SK-N-SH treated with all-trans-retinoic acid at 6 μM for 48 hours (cell line): ENCODE data around the gene C22orf31.

ENCODE experiments used
- ATAC-seq: fragments of 200-7000 bp; cut with Tn5 transposase; 3 replicates; pipeline ENCODE4 v1.9.1; 2020; ENCODE audit warnings: mild to moderate bottlenecking, moderate library complexity
- ARNTL ChIP-seq: fragments of 450-650 bp; formaldehyde crosslinking; IDR thresholded peaks from 2 replicates; pipeline ENCODE4 v1.5.0; 2020; ENCODE audit warnings: low read depth, mild to moderate bottlenecking, moderate library complexity, borderline replicate concordance
- BACH2 ChIP-seq: fragments of 250-450 bp; sonication (Bioruptor Pico); IDR thresholded peaks from 2 replicates; pipeline ENCODE4 v1.9.0; 2021; ENCODE audit warnings: mild to moderate bottlenecking, borderline replicate concordance
- CREB5 ChIP-seq: fragments of 250-450 bp; sonication (Bioruptor Pico); IDR thresholded peaks from 2 replicates; pipeline ENCODE4 v1.5.1; 2020; ENCODE audit warnings: low read depth, mild to moderate bottlenecking, moderate library complexity
- CSDC2 ChIP-seq: fragments of 250-450 bp; sonication (Bioruptor Pico); IDR thresholded peaks from 2 replicates; pipeline ENCODE4 v1.5.0; 2020; ENCODE audit warnings: mild to moderate bottlenecking, moderate library complexity
- ESRRG ChIP-seq: fragments of 250-450 bp; sonication (Bioruptor Pico); IDR thresholded peaks from 2 replicates; pipeline ENCODE4 v1.6.1; 2021; ENCODE audit warnings: mild to moderate bottlenecking
- GLIS3 ChIP-seq: fragments of 250-450 bp; sonication (Bioruptor Pico); IDR thresholded peaks from 2 replicates; pipeline ENCODE4 v1.5.0; 2020; ENCODE audit warnings: mild to moderate bottlenecking, moderate library complexity
- ISL1 ChIP-seq: fragments of 250-450 bp; sonication (Bioruptor Pico); IDR thresholded peaks from 2 replicates; pipeline ENCODE4 v2.1.2; 2022; ENCODE audit warnings: mild to moderate bottlenecking, moderate library complexity
- OSR1 ChIP-seq: fragments of 250-450 bp; sonication (Bioruptor Pico); IDR thresholded peaks from 2 replicates; pipeline ENCODE4 v1.8.0; 2022; ENCODE audit warnings: moderate library complexity, mild to moderate bottlenecking, inconsistent platforms
- PATZ1 ChIP-seq: fragments of 250-450 bp; sonication (Bioruptor Pico); IDR thresholded peaks from 2 replicates; pipeline ENCODE4 v1.8.0; 2020; ENCODE audit warnings: mild to moderate bottlenecking, moderate library complexity, borderline replicate concordance
- POU6F1 ChIP-seq: fragments of 250-450 bp; sonication (Bioruptor Pico); IDR thresholded peaks from 2 replicates; pipeline ENCODE4 v1.8.0; 2021; ENCODE audit warnings: low read depth, mild to moderate bottlenecking, moderate library complexity, borderline replicate concordance
- RARB ChIP-seq: fragments of 250-450 bp; sonication (Bioruptor Pico); IDR thresholded peaks from 2 replicates; pipeline ENCODE4 v1.8.0; 2021; ENCODE audit warnings: mild to moderate bottlenecking, moderate library complexity
- SNAI2 ChIP-seq: fragments of 250-450 bp; sonication (Bioruptor Pico); IDR thresholded peaks from 2 replicates; pipeline ENCODE4 v1.5.0; 2020; ENCODE audit warnings: mild to moderate bottlenecking, moderate library complexity
- TCF4 ChIP-seq: fragments of 250-450 bp; sonication (Bioruptor Pico); IDR thresholded peaks from 2 replicates; pipeline ENCODE4 v1.8.0; 2021; ENCODE audit warnings: mild to moderate bottlenecking, moderate library complexity, borderline replicate concordance
- TOX ChIP-seq: fragments of 250-450 bp; sonication (Bioruptor Pico); IDR thresholded peaks from 2 replicates; pipeline ENCODE4 v1.8.0; 2021; ENCODE audit warnings: mild to moderate bottlenecking, moderate library complexity, borderline replicate concordance
- TSHZ2 ChIP-seq: fragments of 250-450 bp; sonication (Bioruptor Pico); IDR thresholded peaks from 2 replicates; pipeline ENCODE4 v1.5.0; 2020; ENCODE audit warnings: mild to moderate bottlenecking, moderate library complexity
- ZC3H10 ChIP-seq: fragments of 250-450 bp; sonication (Bioruptor Pico); IDR thresholded peaks from 2 replicates; pipeline ENCODE4 v1.5.1; 2021; ENCODE audit warnings: mild to moderate bottlenecking, moderate library complexity
- ZFP3 ChIP-seq: fragments of 250-450 bp; sonication (Bioruptor Pico); IDR thresholded peaks from 2 replicates; pipeline ENCODE4 v1.5.0; 2020; ENCODE audit warnings: mild to moderate bottlenecking, moderate library complexity
- ZNF70 ChIP-seq: fragments of 450-650 bp; formaldehyde crosslinking; IDR thresholded peaks from 2 replicates; pipeline ENCODE4 v1.5.0; 2020; ENCODE audit warnings: mild to moderate bottlenecking, moderate library complexity
- ZNF8 ChIP-seq: fragments of 450-650 bp; formaldehyde crosslinking; IDR thresholded peaks from 2 replicates; pipeline ENCODE4 v1.5.0; 2020; ENCODE audit warnings: mild to moderate bottlenecking, moderate library complexity

Gene C22orf31

GRCh38 chr22:29050457-29050856 is 11.2 kb downstream of the C22orf31 start:
- no peak for ATAC-seq
- TF ChIP-seq POU6F1 (no peak), OSR1 (no peak), RARB (no peak), CREB5 (CRISPR knock-in tag) (no peak), TCF4 (CRISPR knock-in tag) (no peak)
- TF ChIP-seq, all 23 proteins: peak for 0

- TF ChIP-seq ARNTL (CRISPR knock-in tag) (no peak), ZNF8 (CRISPR knock-in tag) (no peak), POU6F1 (no peak), ISL1 (CRISPR knock-in tag) (no peak), TOX (CRISPR knock-in tag) (no peak), ZNF70 (no peak), GLIS3 (CRISPR knock-in tag) (no peak), BACH2 (no peak)
- TF ChIP-seq, all 23 proteins: peak for 0
- ATAC-seq: no peak
These were observed 11.9 kb downstream of the C22orf31 start for GRCh38 chr22:29049655-29050263.

- ATAC-seq: no peak
- TF ChIP-seq RARB (no peak), CREB5 (CRISPR knock-in tag) (no peak), ESRRG (CRISPR knock-in tag) (no peak), ZNF8 (CRISPR knock-in tag) (no peak), ZFP3 (CRISPR knock-in tag) (no peak), TCF4 (CRISPR knock-in tag) (no peak), TSHZ2 (no peak), ZNF70 (no peak), SNAI2 (CRISPR knock-in tag) (no peak)
- TF ChIP-seq, all 23 proteins: peak for 0
These were observed 12.6 kb downstream of the C22orf31 start for GRCh38 chr22:29048822-29049654.

GRCh38 chr22:29044657-29045176 is 16.9 kb downstream of the C22orf31 start:
- peak; percentile 82 for ATAC-seq
- TF ChIP-seq CSDC2 (CRISPR knock-in tag): no peak
- no peak for TF ChIP-seq BACH2
- no peak for TF ChIP-seq ZFP3 (CRISPR knock-in tag)
- no peak for TF ChIP-seq TOX (CRISPR knock-in tag)
- TF ChIP-seq ISL1 (CRISPR knock-in tag): no peak
- TF ChIP-seq OSR1: no peak
- TF ChIP-seq ZNF8 (CRISPR knock-in tag): no peak
- TF ChIP-seq TSHZ2: no peak
- no peak for TF ChIP-seq ESRRG (CRISPR knock-in tag)
- TF ChIP-seq PATZ1: no peak
- no peak for TF ChIP-seq ZC3H10 (CRISPR knock-in tag)
- no peak for TF ChIP-seq ARNTL (CRISPR knock-in tag)
- TF ChIP-seq ZNF70: no peak
- TF ChIP-seq TCF4 (CRISPR knock-in tag): no peak
- no peak for TF ChIP-seq RARB
